ENCODE measurements around the gene VIT. TPM values are rescaled to one million over a fixed set of nuclear protein-coding genes. Genes with fewer than 3 reads are reported as not detected.

The VIT gene
- total and polyA plus RNA-seq, 4 donors: 0.07 to 0.17 (median 0.09) TPM; not detected in 1

DNA sequence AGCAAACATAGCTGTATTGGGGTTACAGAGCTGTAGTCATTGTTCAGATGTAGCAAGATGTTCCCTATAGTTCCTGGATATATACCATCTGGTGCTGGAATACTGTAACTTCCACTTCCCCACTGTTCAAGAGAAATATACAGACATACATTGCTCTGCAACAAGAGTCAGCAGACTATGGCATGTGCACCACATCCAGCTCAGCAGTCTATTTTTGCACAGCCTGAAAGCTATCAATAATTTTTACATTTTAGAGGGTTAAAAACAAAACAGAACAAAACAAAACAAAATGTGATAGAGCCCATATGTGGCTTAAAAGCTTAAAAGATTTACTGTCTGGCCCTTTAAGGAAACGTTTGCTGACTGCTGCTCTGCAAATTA lies 31.8 kb upstream of the VIT start:
- no peak overlapping the region for H3K9ac ChIP-seq (ENCODE audit: low read depth in 1 of 2, low read length in 2 of 2)
- no peak overlapping the region for H3K27ac ChIP-seq (ENCODE audit: low read depth in 1 of 2, low read length in 2 of 2)
- TF ChIP-seq JUND (IDR thresholded peaks at IDR 0.05) (no peak), CTCF (IDR thresholded peaks at IDR 0.05; ENCODE audit: low read depth, low read length, missing input control) (no peak), HNF4A (conservative IDR thresholded peaks at IDR 0.05) (no peak), TAF1 (conservative IDR thresholded peaks at IDR 0.05) (no peak), RXRA (IDR thresholded peaks at IDR 0.05) (no peak), RAD21 (IDR thresholded peaks at IDR 0.05) (no peak), HNF4G (IDR thresholded peaks at IDR 0.05) (no peak)
- TF ChIP-seq, protein P1, sequence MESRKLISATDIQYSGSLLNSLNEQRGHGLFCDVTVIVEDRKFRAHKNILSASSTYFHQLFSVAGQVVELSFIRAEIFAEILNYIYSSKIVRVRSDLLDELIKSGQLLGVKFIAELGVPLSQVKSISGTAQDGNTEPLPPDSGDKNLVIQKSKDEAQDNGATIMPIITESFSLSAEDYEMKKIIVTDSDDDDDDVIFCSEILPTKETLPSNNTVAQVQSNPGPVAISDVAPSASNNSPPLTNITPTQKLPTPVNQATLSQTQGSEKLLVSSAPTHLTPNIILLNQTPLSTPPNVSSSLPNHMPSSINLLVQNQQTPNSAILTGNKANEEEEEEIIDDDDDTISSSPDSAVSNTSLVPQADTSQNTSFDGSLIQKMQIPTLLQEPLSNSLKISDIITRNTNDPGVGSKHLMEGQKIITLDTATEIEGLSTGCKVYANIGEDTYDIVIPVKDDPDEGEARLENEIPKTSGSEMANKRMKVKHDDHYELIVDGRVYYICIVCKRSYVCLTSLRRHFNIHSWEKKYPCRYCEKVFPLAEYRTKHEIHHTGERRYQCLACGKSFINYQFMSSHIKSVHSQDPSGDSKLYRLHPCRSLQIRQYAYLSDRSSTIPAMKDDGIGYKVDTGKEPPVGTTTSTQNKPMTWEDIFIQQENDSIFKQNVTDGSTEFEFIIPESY (IDR thresholded peaks at IDR 0.05): no peak
- TF ChIP-seq, protein P2, sequence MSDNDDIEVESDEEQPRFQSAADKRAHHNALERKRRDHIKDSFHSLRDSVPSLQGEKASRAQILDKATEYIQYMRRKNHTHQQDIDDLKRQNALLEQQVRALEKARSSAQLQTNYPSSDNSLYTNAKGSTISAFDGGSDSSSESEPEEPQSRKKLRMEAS (IDR thresholded peaks at IDR 0.05): no peak
- no peak overlapping the region for H3K4me3 ChIP-seq (ENCODE audit: low read depth in 1 of 3, low read length in 3 of 3)
- H3K4me1 ChIP-seq (ENCODE audit: control insufficient read depth in 4 of 4, insufficient read depth in 4 of 4, low read length in 3 of 4): no peaks in the 10 kb centered on the region
- H3K36me3 ChIP-seq (ENCODE audit: control insufficient read depth in 4 of 4, insufficient read depth in 3 of 4, low read depth in 1 of 4, low read length in 3 of 4): no peaks in the 10 kb centered on the region
- peaks cover 0 to 5% (median 0%) of the 10 kb centered on the region in 4 donors for H3K27me3 ChIP-seq (ENCODE audit: control insufficient read depth in 4 of 4, insufficient read depth in 4 of 4, low read length in 3 of 4)
- 27% methylated on average over 1 of the region's 1 CpG for WGBS
- no peak for DNase-seq (ENCODE audit: low spot score)
- no peaks in the 10 kb centered on the region for H3K9me3 ChIP-seq (ENCODE audit: control insufficient read depth in 4 of 4, low read length in 3 of 4)

DNA sequence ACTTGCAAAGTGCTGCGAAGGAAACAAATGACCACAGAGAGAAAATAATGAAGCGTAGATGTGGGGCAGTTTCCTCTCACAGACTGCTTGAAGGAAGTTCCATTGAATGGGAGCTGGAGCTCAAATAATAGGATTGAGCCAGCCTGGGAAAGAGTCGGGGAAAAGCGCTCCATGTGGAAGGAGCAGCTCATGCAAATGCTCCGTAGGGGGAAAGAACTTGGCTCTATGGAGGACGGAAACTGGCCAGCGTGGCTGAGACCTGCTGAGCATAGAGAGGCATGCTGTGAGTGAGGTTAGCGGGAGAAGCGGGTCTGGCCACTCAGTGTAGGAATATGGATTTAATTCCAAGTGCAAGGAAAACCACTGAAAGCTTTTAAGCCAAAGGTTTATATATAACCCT lies 28.6 kb upstream of the VIT start:
- H3K36me3 ChIP-seq (ENCODE audit: control insufficient read depth in 4 of 4, insufficient read depth in 3 of 4, low read depth in 1 of 4, low read length in 3 of 4): no peaks in the 10 kb centered on the region
- no peak overlapping the region for H3K27ac ChIP-seq (ENCODE audit: low read depth in 1 of 2, low read length in 2 of 2)
- no peak overlapping the region for H3K9ac ChIP-seq (ENCODE audit: low read depth in 1 of 2, low read length in 2 of 2)
- 70% methylated on average over 9 of the region's 9 CpGs for whole genome bisulfite sequencing
- no peak for DNase-seq (ENCODE audit: low spot score)
- TF ChIP-seq SP1 (IDR thresholded peaks at IDR 0.05) (no peak), TAF1 (conservative IDR thresholded peaks at IDR 0.05) (no peak), FOXA1 (IDR thresholded peaks at IDR 0.05) (no peak)
- H3K4me3 ChIP-seq (ENCODE audit: low read depth in 1 of 3, low read length in 3 of 3): no peak overlapping the region
- no peaks in the 10 kb centered on the region for H3K9me3 ChIP-seq (ENCODE audit: control insufficient read depth in 4 of 4, low read length in 3 of 4)
- H3K4me1 ChIP-seq (ENCODE audit: control insufficient read depth in 4 of 4, insufficient read depth in 4 of 4, low read length in 3 of 4): no peaks in the 10 kb centered on the region
- H3K27me3 ChIP-seq (ENCODE audit: control insufficient read depth in 4 of 4, insufficient read depth in 4 of 4, low read length in 3 of 4): peaks cover 0 to 5% (median 0%) of the 10 kb centered on the region in 4 donors

GRCh38 chr2:36670881-36671595 lies 25.5 kb upstream of the VIT start:
- Histone ChIP-seq H3K27ac (ENCODE audit: low read depth in 1 of 2, low read length in 2 of 2) (no peak overlapping the region), H3K4me1 (ENCODE audit: control insufficient read depth in 4 of 4, insufficient read depth in 4 of 4, low read length in 3 of 4) (no peaks in the 10 kb centered on the region), H3K36me3 (ENCODE audit: control insufficient read depth in 4 of 4, insufficient read depth in 3 of 4, low read depth in 1 of 4, low read length in 3 of 4) (no peaks in the 10 kb centered on the region), H3K27me3 (ENCODE audit: control insufficient read depth in 4 of 4, insufficient read depth in 4 of 4, low read length in 3 of 4) (no peaks in the 10 kb centered on the region), H3K9ac (ENCODE audit: low read depth in 1 of 2, low read length in 2 of 2) (no peak overlapping the region), H3K4me3 (ENCODE audit: low read depth in 1 of 3, low read length in 3 of 3) (no peak overlapping the region), H3K9me3 (ENCODE audit: control insufficient read depth in 4 of 4, low read length in 3 of 4) (no peaks in the 10 kb centered on the region)
- DNase-seq (ENCODE audit: low spot score): no peak
- WGBS: 78% methylated on average over 6 of the region's 6 CpGs
- TF ChIP-seq, protein P2 (IDR thresholded peaks at IDR 0.05): no peak
- TF ChIP-seq JUND (IDR thresholded peaks at IDR 0.05) (no peak), FOXA2 (IDR thresholded peaks at IDR 0.05) (no peak), NR2F2 (IDR thresholded peaks at IDR 0.05) (no peak), HNF4G (IDR thresholded peaks at IDR 0.05) (no peak), YY1 (IDR thresholded peaks at IDR 0.05) (no peak), CTCF (IDR thresholded peaks at IDR 0.05; ENCODE audit: low read depth, low read length, missing input control) (no peak), SP1 (IDR thresholded peaks at IDR 0.05) (no peak), FOXA1 (IDR thresholded peaks at IDR 0.05) (no peak), RAD21 (IDR thresholded peaks at IDR 0.05) (no peak), TAF1 (conservative IDR thresholded peaks at IDR 0.05) (no peak), HNF4A (conservative IDR thresholded peaks at IDR 0.05) (no peak)
- TF ChIP-seq, protein P1 (IDR thresholded peaks at IDR 0.05): no peak
- TF ChIP-seq, protein P3, sequence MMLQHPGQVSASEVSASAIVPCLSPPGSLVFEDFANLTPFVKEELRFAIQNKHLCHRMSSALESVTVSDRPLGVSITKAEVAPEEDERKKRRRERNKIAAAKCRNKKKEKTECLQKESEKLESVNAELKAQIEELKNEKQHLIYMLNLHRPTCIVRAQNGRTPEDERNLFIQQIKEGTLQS (IDR thresholded peaks at IDR 0.05): no peak

Measured in liver (tissue), 9 donors.